Stimulated activated CD4-positive, alpha-beta T cell treated with anti-CD3 and anti-CD28 coated beads, Interleukin-4, amount 100 ng/mL, for 24 hours (primary cell): ENCODE data around the gene TRAPPC2.

Source experiments
- DNase-seq: peaks from one replicate; pipeline ENCODE4 v3.0.0-alpha.2; 2020

The TRAPPC2 gene

DNA sequence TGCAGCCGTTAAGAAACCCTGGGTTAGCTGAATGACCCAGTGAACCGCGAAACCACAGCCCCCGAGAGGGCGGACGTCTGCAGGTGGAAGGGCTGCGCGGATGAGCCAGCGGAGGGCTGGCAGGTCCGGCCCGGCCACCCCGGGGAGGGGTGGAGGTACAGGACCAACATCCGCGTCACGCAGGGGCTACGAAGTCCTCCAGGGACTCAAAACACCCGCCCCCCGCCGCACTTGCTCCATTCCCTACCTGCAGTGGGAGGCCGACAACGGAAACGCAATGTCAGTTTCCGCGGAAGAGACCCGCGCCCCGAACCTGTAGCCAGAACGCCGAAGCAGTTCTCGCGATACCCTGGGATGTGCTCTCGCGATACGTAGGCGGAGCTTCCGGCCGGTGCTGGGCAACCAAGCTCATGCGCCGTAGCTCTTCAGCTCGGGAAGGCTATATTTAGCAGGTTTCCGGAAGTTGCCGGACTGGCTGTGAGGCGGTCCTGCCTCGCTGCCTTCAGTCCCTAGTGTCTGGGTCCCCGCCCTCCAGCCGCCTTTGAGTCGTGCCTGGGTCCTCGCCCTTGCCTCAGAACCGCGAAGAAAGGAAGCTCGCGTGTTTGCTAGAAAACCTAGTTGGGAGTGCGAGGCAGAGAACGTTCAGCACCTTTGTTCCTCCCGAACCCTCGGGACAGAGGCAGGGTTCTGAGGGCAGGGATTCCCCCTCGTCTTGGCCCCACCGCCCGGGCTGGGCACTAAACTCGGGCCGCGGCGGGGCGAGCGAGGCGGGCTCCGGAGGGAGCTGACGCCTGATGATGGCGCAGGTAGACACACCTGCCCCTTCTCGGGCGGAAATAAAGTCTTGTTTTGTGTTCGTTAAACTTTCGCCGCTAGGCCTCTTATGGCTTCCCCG lies at the start of gene TRAPPC2, which contains the start of gene OFD1:
Gene TRAPPC2, minus strand, starts transcription at position 343 of the 895 bp plus-strand sequence. CDS start 14,657 bp downstream, outside the sequence.
Gene OFD1, plus strand, starts transcription at position 471 of the 895 bp plus-strand sequence. Its CDS starts 324 bp downstream, at position 795.
- peak; percentile 88 for DNase-seq

GRCh38 chrX:13780868-13781427 lies 46.5 kb upstream of the TRAPPC2 start:
- DNase-seq, result no peak

DNA sequence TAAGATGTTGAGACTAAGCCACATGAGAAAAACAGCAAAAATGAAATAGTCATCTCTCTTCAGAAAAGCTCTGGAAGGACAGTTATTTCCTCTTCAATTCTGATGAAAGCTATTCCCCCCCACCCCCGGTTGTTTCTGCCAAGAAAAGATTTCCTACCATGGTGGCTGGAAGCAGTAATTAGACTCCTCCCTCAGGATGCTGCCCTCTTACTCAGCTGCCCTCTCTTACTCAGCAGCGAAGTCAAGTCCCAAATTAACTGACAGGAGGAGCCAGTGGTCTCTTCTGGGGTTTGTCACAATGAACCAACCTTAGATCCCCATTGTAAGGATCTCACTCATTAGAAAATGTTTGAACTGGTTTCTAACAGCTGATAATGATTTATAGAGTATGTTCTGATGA lies 44.5 kb upstream of the TRAPPC2 start:
- DNase-seq, result no peak

DNA sequence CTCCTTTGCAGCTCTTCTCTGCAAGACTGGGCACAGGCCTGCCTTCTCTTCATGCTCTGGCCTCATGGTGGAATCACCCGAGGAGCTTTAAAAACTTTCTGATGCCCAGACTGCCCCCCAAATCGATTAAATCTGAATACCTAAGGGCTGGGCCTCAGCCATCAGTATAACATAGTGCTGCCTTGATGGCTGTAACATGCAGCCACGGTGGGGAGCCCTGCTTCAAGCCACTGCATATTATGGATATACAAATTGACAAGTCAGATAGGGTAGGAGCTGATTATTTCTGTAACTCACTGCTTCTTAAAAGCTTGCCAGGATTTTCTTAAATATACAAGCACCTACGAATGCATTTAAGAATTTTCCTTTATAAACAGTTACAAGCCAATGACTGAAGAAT lies 42.0 kb upstream of the TRAPPC2 start:
- no peak for DNase-seq

GRCh38 chrX:13775837-13776236 lies 41.4 kb upstream of the TRAPPC2 start:
- no peak for DNase-seq

DNA sequence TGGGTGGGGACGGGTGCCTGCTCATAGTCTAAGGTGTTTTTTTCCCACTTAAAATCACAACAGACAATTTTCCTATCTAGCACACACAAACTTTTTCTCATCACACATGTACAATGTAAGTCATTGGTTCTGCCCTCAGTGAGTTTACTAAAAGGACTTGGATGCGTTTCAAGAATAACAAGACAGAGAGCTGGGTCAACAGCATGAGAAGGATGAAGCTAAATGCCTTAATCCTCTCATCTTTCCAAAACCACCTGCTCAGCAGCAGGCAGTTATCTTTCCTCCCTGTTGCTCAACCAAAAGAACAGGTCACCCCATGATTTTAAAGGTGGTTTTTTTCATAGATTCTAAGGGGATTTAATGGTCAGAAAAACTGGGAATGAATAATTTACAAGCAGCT lies 40.3 kb upstream of the TRAPPC2 start:
- no peak for DNase-seq

GRCh38 chrX:13770013-13770535 lies 35.7 kb upstream of the TRAPPC2 start:
- DNase-seq, result no peak

GRCh38 chrX:13768939-13769338 lies 34.5 kb upstream of the TRAPPC2 start:
- no peak for DNase-seq

GRCh38 chrX:13764765-13765164 lies 30.3 kb upstream of the TRAPPC2 start:
- no peak for DNase-seq

GRCh38 chrX:13764281-13764680 lies 29.9 kb upstream of the TRAPPC2 start:
- no peak for DNase-seq

GRCh38 chrX:13763489-13763888 lies 29.1 kb upstream of the TRAPPC2 start:
- DNase-seq, result no peak

- DNase-seq, result no peak
Observed at GRCh38 chrX:13761606-13762414, 27.4 kb upstream of the TRAPPC2 start.

DNA sequence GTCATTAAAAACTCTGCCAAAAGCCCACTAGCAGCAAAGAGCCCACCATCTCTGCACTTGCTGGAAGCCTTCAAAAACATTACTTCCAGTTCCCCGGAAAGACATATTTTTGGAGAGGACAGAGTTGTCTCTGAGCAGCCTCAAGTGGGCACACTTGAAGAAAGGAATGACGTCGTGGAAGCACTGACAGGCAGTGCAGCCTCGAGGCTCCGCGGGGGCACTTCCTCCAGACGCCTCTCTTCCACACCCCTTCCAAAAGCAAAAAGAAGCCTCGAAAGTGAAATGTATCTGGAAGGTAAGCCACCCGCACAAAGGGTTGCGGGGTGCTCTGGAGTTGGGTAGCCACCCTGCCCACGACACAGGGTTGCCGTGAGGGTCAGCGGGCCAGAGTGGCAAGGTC lies 26.0 kb upstream of the TRAPPC2 start:
- DNase-seq, result no peak

- no peak for DNase-seq
Observed at GRCh38 chrX:13759152-13759718, 24.8 kb upstream of the TRAPPC2 start.

DNA sequence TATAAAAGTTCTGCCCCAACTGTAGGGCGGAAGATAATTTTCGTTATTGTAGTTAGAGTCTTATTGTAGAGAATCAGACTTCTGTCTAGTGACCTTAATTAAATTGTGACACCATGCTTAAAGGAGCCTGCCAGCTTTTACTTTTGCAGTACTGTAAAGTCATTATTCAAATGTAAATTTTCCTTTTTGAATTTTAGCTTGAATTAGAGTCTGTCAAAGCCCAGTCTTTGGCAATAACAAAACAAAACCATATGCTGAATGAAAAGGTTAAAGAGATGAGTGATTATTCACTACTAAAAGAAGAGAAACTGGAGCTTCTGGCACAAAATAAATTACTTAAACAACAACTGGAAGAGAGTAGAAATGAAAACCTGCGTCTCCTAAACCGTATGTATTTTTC lies 22.0 kb upstream of the TRAPPC2 start:
- no peak for DNase-seq

GRCh38 chrX:13755254-13755653 lies 20.8 kb upstream of the TRAPPC2 start:
- no peak for DNase-seq

DNA sequence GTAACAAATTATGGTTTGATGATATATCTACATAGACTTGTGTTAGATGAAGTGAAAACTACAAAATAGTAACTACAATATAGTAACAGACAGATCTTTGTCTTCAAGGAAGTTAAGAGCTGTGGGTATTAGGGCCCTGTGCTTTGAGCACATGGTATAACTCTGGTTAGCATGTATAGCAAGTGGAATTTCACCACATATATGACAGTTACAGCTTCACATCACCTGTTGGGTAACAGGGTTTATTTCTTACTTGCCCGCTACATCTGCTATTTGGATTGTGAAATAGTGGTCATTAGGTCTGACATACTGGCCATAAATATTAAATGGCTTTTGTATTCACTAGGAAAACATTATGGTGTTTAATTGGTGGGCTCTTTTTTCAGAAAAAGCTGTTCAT lies 20.3 kb upstream of the TRAPPC2 start:
- no peak for DNase-seq

- DNase-seq, result no peak
Observed at GRCh38 chrX:13752646-13753045, 18.2 kb upstream of the TRAPPC2 start.

DNA sequence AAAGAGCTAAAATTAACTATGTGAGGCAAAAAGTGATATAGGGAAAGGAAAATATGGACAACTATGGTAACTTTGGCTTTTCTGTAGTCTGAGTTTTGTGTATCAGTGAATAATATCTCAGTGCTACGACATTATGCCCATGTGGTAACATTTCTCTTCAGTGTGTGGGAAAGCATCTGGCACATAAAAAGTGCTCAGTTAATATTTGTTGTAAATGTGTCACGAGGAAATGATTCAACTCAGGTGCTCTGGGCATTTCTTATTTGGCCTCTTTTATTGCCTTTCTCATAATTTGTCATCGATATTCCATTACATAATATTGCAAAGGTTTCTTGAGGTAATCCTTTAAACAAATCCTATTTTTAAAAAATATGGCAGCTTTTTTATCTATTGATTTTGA lies 17.7 kb upstream of the TRAPPC2 start:
- DNase-seq, result no peak

- DNase-seq, result no peak
Observed at GRCh38 chrX:13750812-13751211, 16.4 kb upstream of the TRAPPC2 start.

- peak; percentile 8 for DNase-seq
Observed at GRCh38 chrX:13750204-13750603, 15.8 kb upstream of the TRAPPC2 start.

- no peak for DNase-seq
Observed at GRCh38 chrX:13748486-13748885, 14.1 kb upstream of the TRAPPC2 start.

DNA sequence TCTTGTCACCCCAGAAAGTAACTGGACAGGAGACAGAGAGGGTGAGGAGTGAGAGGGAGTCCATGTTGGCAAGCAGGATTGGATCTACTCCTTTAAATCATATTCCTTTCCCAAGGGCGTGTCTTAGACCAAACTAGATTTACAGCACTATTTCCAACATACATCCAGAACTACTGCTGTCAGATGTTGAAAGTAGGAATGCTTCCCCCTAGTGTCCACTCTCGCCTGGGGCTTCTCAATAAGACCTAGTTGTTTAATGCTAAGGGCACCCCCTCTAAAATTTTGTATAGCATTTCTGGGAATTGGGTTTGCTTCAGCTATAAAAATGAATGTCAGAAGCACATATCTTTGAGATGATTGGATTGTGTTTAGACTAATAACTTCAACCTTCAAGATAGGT lies 13.4 kb upstream of the TRAPPC2 start:
- peak; percentile 24 for DNase-seq
